Activated naive CD4-positive, alpha-beta T cell treated with anti-CD3 and anti-CD28 coated beads, Interleukin-2, amount 50 U/mL, for 16 hours (primary cell): ENCODE measurements around the gene KRTAP10-4.
"Not testable (repeated sequence)": the region's sequence is repeated elsewhere in the genome, so short reads cannot be mapped to it uniquely, and the experiment has no call there.

Experiments
- DNase-seq: peaks from one replicate; pipeline ENCODE4 v3.0.0-alpha.2; 2020

Gene KRTAP10-4

GRCh38 chr21:44534688-44535087, 38.8 kb upstream of the KRTAP10-4 start:
- DNase-seq, result no peak

- no peak for DNase-seq
Observed at GRCh38 chr21:44535963-44536362, 37.6 kb upstream of the KRTAP10-4 start.

- DNase-seq, result no peak
Observed at GRCh38 chr21:44537930-44538911, 35.3 kb upstream of the KRTAP10-4 start.

DNA sequence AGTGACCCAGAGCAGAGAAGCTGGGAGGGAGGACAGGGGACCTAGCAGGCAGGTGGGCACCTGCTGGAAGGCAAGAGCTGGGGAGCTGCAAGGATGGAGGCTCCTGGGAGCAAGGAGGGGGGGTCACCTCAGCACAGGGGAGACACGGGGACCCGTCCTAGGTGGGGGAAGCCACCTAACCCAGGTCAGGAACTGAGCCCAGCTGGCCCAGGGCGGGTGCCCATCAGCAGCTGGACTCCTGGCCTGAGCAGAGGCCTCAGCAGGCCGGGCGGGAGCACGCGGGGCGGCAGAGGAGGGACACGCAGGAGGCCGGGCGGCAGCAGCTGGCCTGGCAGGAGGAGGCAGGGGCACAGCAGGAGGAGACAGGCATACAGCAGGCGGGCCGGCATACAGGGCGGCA, 34.5 kb upstream of the KRTAP10-4 start:
- no peak for DNase-seq

DNA sequence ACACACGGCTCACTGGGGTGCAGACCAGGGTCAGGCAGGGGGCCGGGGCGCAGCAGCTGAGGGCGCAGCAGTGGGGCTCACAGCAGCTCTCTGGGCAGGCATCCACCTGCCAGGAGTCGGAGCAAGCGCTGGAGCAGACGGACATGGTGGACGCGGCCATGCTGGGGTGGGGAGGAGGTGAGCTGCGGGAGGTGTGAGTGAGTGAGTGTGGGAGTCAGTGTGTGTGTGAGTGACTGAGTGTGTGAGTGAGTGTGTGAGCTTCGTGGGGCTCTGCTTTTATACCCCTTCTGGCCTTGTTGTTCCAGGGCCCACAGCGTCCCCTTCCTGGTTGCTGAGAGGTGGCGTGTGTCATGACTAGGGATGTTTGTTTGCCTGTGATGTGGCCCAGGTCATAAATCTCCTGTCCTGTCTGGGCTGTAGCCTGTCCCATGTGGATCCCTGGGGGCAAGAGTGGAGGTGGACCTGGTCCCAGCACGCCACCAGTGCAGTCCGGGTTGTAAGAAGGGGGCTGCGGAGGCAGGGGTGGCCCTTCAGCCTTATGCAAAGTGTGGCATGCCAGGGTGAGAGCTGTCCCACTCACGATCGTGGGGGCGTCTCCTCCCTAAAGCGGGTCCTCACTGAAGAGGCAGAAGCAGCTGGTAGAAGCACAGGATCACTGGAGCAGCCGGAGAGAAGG, 33.4 kb upstream of the KRTAP10-4 start, which contains the start of gene KRTAP10-1:
Gene KRTAP10-1, minus strand, starts transcription at position 205 of the 676 bp plus-strand sequence. Its CDS starts 45 bp downstream, at position 160.
- no peak for DNase-seq

- no peak for DNase-seq
Observed at GRCh38 chr21:44540741-44541288, 32.7 kb upstream of the KRTAP10-4 start.

- no peak for DNase-seq
Observed at GRCh38 chr21:44542716-44543115, 30.8 kb upstream of the KRTAP10-4 start.

- DNase-seq, result no peak
Observed at GRCh38 chr21:44544566-44544965, 29.0 kb upstream of the KRTAP10-4 start.

GRCh38 chr21:44547656-44548331, 25.7 kb upstream of the KRTAP10-4 start:
- DNase-seq, result peak; percentile 38

GRCh38 chr21:44548381-44548780, 25.1 kb upstream of the KRTAP10-4 start:
- no peak for DNase-seq

DNA sequence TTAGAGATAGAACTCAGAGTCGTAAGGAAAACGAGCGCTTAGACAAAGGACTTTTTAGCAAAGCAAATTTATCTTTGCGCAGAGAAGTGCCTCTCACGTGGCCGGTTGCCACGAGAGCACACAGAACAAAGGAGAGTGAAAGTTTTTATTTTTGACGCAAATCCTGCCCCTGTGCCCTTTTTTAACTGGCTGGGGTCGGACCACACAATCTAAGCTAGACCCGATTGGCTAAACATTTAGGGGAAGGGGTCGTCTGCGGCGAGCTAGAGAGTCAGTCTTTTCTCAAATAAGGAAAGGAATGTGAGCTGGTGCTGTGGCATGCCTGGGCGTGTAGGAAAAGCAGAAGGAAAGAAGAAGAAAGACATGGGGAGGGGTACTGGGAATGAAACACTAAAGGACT, 24.6 kb upstream of the KRTAP10-4 start:
- DNase-seq, result no peak

GRCh38 chr21:44549525-44550211, 23.9 kb upstream of the KRTAP10-4 start:
- DNase-seq, result no peak

- DNase-seq, result not testable (repeated sequence)
Observed at GRCh38 chr21:44550285-44550684, 23.2 kb upstream of the KRTAP10-4 start.

- no peak for DNase-seq
Observed at GRCh38 chr21:44550807-44551206, 22.7 kb upstream of the KRTAP10-4 start.

DNA sequence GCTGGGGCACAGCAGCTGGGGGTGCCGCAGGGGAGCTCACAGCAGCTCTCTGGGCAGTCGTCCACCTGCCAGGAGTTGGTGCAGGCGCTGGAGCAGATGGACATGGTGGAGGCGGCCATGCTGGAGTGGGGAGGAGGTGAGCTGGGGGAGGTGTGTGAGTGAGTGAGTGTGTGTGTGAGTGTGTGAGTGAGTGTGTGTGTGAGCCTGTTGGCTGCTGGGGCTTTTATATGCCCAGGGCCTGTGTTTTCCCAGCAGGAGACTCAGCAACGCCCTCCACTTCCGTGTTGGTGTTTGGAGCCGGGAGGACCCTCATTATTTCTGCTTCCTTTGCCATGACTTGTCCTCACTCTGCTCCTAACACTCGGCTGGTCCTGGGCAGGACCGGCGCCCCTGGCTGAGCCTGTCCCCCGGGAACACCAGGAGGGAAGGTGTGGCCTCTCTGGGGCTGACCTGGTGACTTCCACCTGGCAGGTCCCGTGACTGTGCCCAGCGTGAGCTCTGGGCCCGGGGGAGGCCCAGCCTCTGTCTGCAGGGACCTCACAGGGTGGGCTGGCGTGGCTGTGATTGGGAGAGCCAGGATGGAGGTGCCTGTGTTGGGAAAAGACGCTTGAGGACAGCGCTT, 22.1 kb upstream of the KRTAP10-4 start, which contains the start of gene KRTAP10-2:
Gene KRTAP10-2, minus strand, starts transcription at position 166 of the 622 bp plus-strand sequence. Its CDS starts 47 bp downstream, at position 119.
- no peak for DNase-seq

DNA sequence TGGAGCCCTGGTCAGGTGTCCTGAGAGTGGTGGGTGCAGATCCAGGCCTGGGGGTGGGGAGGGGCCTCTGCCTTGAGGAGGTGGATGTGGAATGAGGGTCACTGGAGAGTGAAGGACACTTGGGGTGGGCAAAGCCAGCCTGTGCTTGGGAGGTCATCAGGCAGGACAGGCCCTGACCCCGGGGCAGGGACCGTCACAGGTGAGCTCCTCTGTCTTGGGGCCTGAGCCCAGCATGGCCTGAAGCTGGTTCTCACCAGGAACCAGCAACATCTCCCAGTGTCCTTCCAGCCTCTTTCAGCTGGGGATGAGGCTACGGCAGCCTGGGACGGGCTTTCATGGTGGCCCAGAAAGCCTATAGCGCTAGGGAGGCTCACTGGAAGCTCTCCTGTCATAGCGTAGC, 21.4 kb upstream of the KRTAP10-4 start:
- no peak for DNase-seq

DNA sequence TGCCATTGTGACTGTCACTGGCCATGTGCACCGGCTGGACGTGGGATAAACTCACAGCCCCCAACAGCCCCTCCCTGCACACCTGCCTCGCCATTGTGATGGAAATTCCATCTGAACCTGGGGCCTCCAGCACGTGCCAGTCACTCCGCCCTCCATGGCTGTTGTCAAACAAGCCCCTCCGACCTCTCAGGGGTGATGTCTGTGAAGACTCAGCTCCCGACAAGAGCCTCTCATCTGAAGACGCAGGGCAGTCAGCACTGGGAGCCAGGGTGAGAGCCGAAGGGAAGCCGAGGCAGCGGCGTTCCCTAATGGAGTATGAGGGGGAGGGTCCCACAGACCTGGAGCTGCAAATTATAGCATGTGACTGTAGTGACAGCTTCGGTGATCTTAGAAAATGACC, 20.8 kb upstream of the KRTAP10-4 start:
- DNase-seq, result no peak

- DNase-seq, result no peak
Observed at GRCh38 chr21:44555200-44555875, 18.2 kb upstream of the KRTAP10-4 start.

- no peak for DNase-seq
Observed at GRCh38 chr21:44556879-44557278, 16.6 kb upstream of the KRTAP10-4 start.

DNA sequence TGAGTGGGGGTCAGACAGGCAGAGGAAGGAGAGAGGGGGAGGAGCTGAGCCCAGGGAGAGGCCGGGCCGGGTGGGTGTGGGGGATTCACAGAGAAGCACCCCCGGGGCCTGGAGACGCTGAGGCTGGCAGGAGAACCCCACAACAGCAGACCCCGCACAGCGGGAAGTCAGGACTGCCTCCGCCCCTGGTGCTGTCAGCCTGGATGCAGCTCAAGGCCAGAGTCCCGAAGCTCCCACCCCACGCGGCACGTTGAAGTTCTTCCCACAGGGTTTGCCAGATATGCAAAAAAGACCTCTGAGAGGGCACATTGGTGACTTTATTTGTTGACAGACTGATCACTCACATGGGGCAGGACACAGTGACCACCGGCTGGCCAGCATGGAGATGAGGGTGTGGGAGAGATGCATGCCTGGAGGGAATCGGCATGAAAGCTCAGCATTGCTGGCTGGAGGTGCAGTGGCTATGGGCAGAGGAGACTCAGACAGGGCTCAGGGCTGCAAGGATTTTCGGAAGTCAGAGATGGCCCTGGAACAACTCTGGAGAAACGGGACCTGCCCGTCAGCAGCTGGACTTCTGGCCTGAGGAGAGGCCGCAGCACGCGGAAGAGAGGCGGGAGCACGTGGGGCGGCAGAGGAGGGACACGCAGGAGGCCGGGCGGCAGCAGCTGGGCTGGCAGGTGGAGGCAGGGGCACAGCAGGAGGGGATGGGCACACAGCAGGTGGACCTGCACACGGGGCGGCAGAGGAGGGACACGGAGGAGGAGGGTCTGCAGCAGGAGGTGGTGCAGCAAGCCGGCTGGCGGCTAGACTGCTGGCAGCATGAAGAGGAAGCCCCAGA, 15.8 kb upstream of the KRTAP10-4 start:
- no peak for DNase-seq
